K562 (cell line): Measurements from ENCODE around the gene TRIO. TPM values are rescaled to one million over a fixed set of nuclear protein-coding genes. Genes with fewer than 3 reads are reported as not detected.

Source experiments
- ATAC-seq: fragments of 200-7000 bp; cut with Tn5 transposase; 3 replicates; pipeline ENCODE4 v1.9.1; 2020; ENCODE audit warnings: moderate library complexity
- BruUV-seq: library from RNA; stranded (reverse); fragments of 400-500 nt; replicated peaks from 2 replicates; lab custom pipeline; 2021; lab: Mats Ljungman, UMichigan
- CTCF ChIA-PET: fragments of 300-600 bp; formaldehyde crosslinking; extraction: SDS; loops from one replicate; lab custom pipeline; 2021; ENCODE audit warnings: low intra/inter-chr PET ratio; lab: Yijun Ruan, JAX
- POLR2A ChIA-PET: fragments of 300-600, 350-650 bp; sonication (Branson Sonifier 250); formaldehyde crosslinking; extraction: SDS; loops from one replicate; lab custom pipeline; 2021; ENCODE audit warnings: antibody characterized with exemption, inconsistent platforms; lab: Yijun Ruan, JAX
- DNase-seq, 4 experiments: peaks; one replicate each; pipeline versions ENCODE4 v3.0.0 to v3.0.0-alpha.2; 2011 to 2018; ENCODE audit warnings: low spot score in 3 of 4, mixed read lengths in 3 of 4; ENCODE audit errors: extremely low read depth in 1 of 4
- FAIRE-seq: peaks from 2 replicates; lab custom pipeline; 2011; peaks lifted over from hg19 to GRCh38; lab: Jason Lieb, UNC
- H2AFZ ChIP-seq: 2 replicates; pipeline ENCODE4 v1.6.0; 2011; ENCODE audit warnings: low read depth, low read length, control low read depth, inconsistent platforms
- H3K27ac ChIP-seq: fragments of 200-600 bp; 3 replicates; pipeline ENCODE4 v1.8.0; 2011; ENCODE audit warnings: low read depth, mild to moderate bottlenecking, control low read depth, inconsistent platforms, low read length, moderate library complexity, mixed read lengths; ENCODE audit errors: extremely low read depth
- H3K27me3 ChIP-seq, 2 experiments: fragments of 300-600 bp in 1 of 2; 2 replicates in 1 of 2; 3 replicates in 1 of 2; pipeline versions ENCODE4 v1.6.0 to v1.8.0; 2011; ENCODE audit warnings: inconsistent platforms in 2 of 2, low read length in 2 of 2, mild to moderate bottlenecking in 1 of 2, mixed read lengths in 1 of 2, moderate library complexity in 1 of 2; ENCODE audit not compliant: control insufficient read depth in 2 of 2, insufficient read depth in 2 of 2
- H3K36me3 ChIP-seq: fragments of 300-600 bp; 3 replicates; pipeline ENCODE4 v1.8.0; 2011; ENCODE audit warnings: mild to moderate bottlenecking, low read length, inconsistent platforms; ENCODE audit not compliant: control insufficient read depth, insufficient read depth
- H3K4me1 ChIP-seq, 2 experiments: fragments of 200-600 bp in 1 of 2; replicated peaks in 1 of 2; 2 replicates in 1 of 2; 3 replicates in 1 of 2; pipeline versions ENCODE4 v1.5.1 to v1.8.0; 2011; ENCODE audit warnings: inconsistent platforms in 2 of 2, low read length in 2 of 2, mild to moderate bottlenecking in 1 of 2, mixed read lengths in 1 of 2, moderate library complexity in 1 of 2; ENCODE audit not compliant: control insufficient read depth in 2 of 2, insufficient read depth in 2 of 2
- H3K4me2 ChIP-seq: 2 replicates; pipeline ENCODE4 v1.6.1; 2011; ENCODE audit warnings: low read length, control low read depth, inconsistent platforms, mixed read lengths; ENCODE audit not compliant: insufficient read depth
- H3K4me3 ChIP-seq: fragments of 200-600 bp; sonication (generic), shearing (Covaris generic); 2 replicates; pipeline ENCODE4 v1.5.1; 2016; ENCODE audit warnings: control low read depth, inconsistent platforms
- H3K79me2 ChIP-seq: fragments of 200-600 bp; 3 replicates; pipeline ENCODE4 v1.8.0; 2011; ENCODE audit warnings: low read length, inconsistent platforms; ENCODE audit not compliant: control insufficient read depth, insufficient read depth
- H3K9ac ChIP-seq, 2 experiments: 2 replicates each; pipeline versions ENCODE4 v1.6.0 to v1.6.1; 2011; ENCODE audit warnings: low read depth in 2 of 2, low read length in 2 of 2, control low read depth in 1 of 2, inconsistent platforms in 1 of 2, mild to moderate bottlenecking in 1 of 2, mixed read lengths in 1 of 2; ENCODE audit not compliant: insufficient read depth in 1 of 2
- H3K9me1 ChIP-seq: one replicate; pipeline ENCODE4 v1.6.0; 2011; ENCODE audit warnings: inconsistent platforms, mild to moderate bottlenecking, low read length, moderate library complexity; ENCODE audit not compliant: control insufficient read depth, insufficient read depth
- H3K9me3 ChIP-seq: replicated peaks from 2 replicates; pipeline ENCODE4 v1.5.1; 2011; ENCODE audit warnings: low read depth, low read length, inconsistent platforms; ENCODE audit not compliant: control insufficient read depth, insufficient read depth
- H4K20me1 ChIP-seq: replicated peaks from 2 replicates; pipeline ENCODE4 v1.6.1; 2011; ENCODE audit warnings: low read length, inconsistent platforms, mixed read lengths; ENCODE audit not compliant: control insufficient read depth, insufficient read depth
- ARID3A ChIP-seq: IDR thresholded peaks from 2 replicates; pipeline ENCODE4 v1.6.1; 2012; ENCODE audit warnings: low read depth, low read length, improper control_type of control experiment, borderline replicate concordance
- ARNT ChIP-seq, 2 experiments: fragments of 450-650 bp; IDR thresholded peaks; 2 replicates each; pipeline ENCODE4 v1.6.1; 2016; ENCODE audit warnings: mild to moderate bottlenecking in 1 of 2
- FOXJ2 ChIP-seq: fragments of 200-800 bp; sonication (Bioruptor generic); IDR thresholded peaks from 2 replicates; pipeline ENCODE4 v1.6.1; 2016; ENCODE audit warnings: missing genetic modification characterization, missing compliant biosample characterization
- HNRNPL ChIP-seq: fragments of 200-400 bp; formaldehyde crosslinking; IDR thresholded peaks from 2 replicates; pipeline ENCODE4 v1.6.1; 2017; ENCODE audit warnings: low read depth, mild to moderate bottlenecking, low read length
- KLF10 ChIP-seq: fragments of 250-450 bp; sonication (Bioruptor Pico); IDR thresholded peaks from 2 replicates; pipeline ENCODE4 v1.6.1; 2021; ENCODE audit warnings: matching md5 sums
- NRF1 ChIP-seq, 2 experiments: fragments of 450-650 bp; IDR thresholded peaks in 1 of 2; conservative IDR thresholded peaks in 1 of 2; 2 replicates each; pipeline ENCODE4 v1.6.1; 2014; ENCODE audit warnings: mild to moderate bottlenecking in 2 of 2
- STAG1 ChIP-seq: sonication (generic); formaldehyde crosslinking; IDR thresholded peaks from 2 replicates; pipeline ENCODE4 v1.5.0; 2020; ENCODE audit warnings: missing genetic modification reagents, borderline replicate concordance
- THAP12 ChIP-seq: fragments of 250-450 bp; sonication (Bioruptor Pico); IDR thresholded peaks from 2 replicates; pipeline ENCODE4 v1.9.0; 2021; ENCODE audit warnings: mild to moderate bottlenecking, inconsistent platforms
- ZNF197 ChIP-seq: fragments of 200-800 bp; sonication (Bioruptor generic); IDR thresholded peaks from 2 replicates; pipeline ENCODE4 v1.6.1; 2016; ENCODE audit warnings: low read depth, missing genetic modification characterization, missing compliant biosample characterization
- ZNF41 ChIP-seq: fragments of 250-450 bp; sonication (Bioruptor Pico); conservative IDR thresholded peaks from 2 replicates; pipeline ENCODE4 v1.4.0; 2020; ENCODE audit warnings: mild to moderate bottlenecking
- WGBS: fragments of 100-300 bp; shearing (Covaris generic); methylation state at CpG from one replicate; pipeline ENCODE4 v1.1.6; 2016; ENCODE audit warnings: low coverage, mixed read lengths; ENCODE audit not compliant: insufficient coverage; ENCODE audit errors: missing lambda C conversion rate; 5-methylcytosine and 5-hydroxymethylcytosine counted together
- in situ Hi-C: fragments of 300-500 bp; cut with MboI; formaldehyde crosslinking; loops from 4 replicates; pipeline ENCODE4 v1.15.0; 2018; ENCODE audit warnings: inconsistent platforms, mixed read lengths
- intact Hi-C: fragments of 100-400 bp; cut with micrococcal nuclease; formaldehyde crosslinking; loops from 2 replicates; pipeline ENCODE4 v1.14.2; 2022
- polyA plus RNA-seq, 8 experiments: library from polyadenylated mRNA; depleted of rRNA in 4 of 8; stranded (reverse) in 5 of 8; unstranded in 3 of 8; fragments of >200 nt; fragmentation: Nextera tagmentation in 2 of 8; fragmentation: Illumina TruSeq in 1 of 8; extraction: Ambion mirVana in 2 of 8; extraction: Trizol in 1 of 8; gene quantifications; 2 replicates each; pipeline versions ENCODE4 v1.2.1 to v1.2.3, GENCODE V29; 2011 to 2014; ENCODE audit warnings: inconsistent platforms in 1 of 8, missing spikeins in 1 of 8
- total RNA-seq, 7 experiments: library from RNA; depleted of rRNA in 6 of 7; stranded (reverse); fragments of >200 nt in 6 of 7; fragmentation: Illumina TruSeq in 2 of 7; extraction: Trizol in 2 of 7; gene quantifications; 2 replicates each; pipeline versions ENCODE4 v1.2.1 to v1.2.3, GENCODE V29; 2011 to 2021; ENCODE audit warnings: low replicate concordance in 1 of 7
- TF ChIP-seq, protein P1 (sequence below), 2 experiments: fragments of 200-800 bp in 1 of 2; sonication (Bioruptor generic) in 1 of 2; sonication (generic) in 1 of 2; formaldehyde crosslinking in 1 of 2; IDR thresholded peaks in 1 of 2; conservative IDR thresholded peaks in 1 of 2; 2 replicates each; pipeline versions ENCODE4 v1.5.0 to v1.6.1; 2016 to 2020; ENCODE audit warnings: missing compliant biosample characterization in 1 of 2, missing genetic modification characterization in 1 of 2, missing genetic modification reagents in 1 of 2

The TRIO gene
- total and polyA plus RNA-seq, 9 of the 15 experiments (the other 6 are each of a cell fraction or from before 2014, with no cell fraction given), result 0.24 to 5.0 (median 1.1) TPM

DNA sequence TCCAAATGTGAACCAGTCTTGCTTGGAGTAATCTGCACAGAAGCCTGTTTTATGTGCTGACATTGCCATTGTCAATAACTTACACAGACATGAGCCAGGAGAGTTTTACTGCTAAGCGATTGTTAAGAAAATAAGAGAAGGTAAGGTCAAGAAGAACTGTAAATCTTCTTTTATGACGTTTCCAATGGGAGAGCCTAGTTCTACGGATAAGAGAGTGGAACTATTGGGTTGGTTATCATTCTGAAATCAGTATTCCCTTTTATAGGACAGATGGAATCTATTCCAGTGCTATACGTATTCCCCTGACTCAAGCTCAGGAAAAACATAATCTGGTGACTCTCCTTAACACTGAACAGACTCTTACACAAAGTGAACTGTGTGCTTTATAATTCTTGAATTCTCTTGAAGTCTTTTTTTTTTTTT, 300.5 kb downstream of the TRIO start:
- no TSS peak for BruUV-seq
- no peaks in the 10 kb centered on the region for H3K4me1 ChIP-seq
- intact Hi-C loops, result no loop called here
- TF ChIP-seq HNRNPL, result no peak
- TF ChIP-seq ZNF41, result no peak
- TF ChIP-seq KLF10 (CRISPR knock-in tag), result no peak
- no peak for TF ChIP-seq THAP12
- TF ChIP-seq ARID3A, result no peak
- TF ChIP-seq, protein P1, sequence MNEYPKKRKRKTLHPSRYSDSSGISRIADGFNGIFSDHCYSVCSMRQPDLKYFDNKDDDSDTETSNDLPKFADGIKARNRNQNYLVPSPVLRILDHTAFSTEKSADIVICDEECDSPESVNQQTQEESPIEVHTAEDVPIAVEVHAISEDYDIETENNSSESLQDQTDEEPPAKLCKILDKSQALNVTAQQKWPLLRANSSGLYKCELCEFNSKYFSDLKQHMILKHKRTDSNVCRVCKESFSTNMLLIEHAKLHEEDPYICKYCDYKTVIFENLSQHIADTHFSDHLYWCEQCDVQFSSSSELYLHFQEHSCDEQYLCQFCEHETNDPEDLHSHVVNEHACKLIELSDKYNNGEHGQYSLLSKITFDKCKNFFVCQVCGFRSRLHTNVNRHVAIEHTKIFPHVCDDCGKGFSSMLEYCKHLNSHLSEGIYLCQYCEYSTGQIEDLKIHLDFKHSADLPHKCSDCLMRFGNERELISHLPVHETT (CRISPR knock-in tag; conservative IDR thresholded peaks at IDR 0.05 in 1 of 2, IDR thresholded peaks at IDR 0.05 in 1 of 2), result no peak
- TF ChIP-seq STAG1 (CRISPR knock-in tag), result no peak
- TF ChIP-seq ZNF197, result no peak
- TF ChIP-seq NRF1 (conservative IDR thresholded peaks at IDR 0.05 in 1 of 2, IDR thresholded peaks at IDR 0.05 in 1 of 2), result no peak
- TF ChIP-seq FOXJ2 (tag), result no peak
- TF ChIP-seq ARNT (IDR thresholded peaks at IDR 0.05), result no peak
- TF ChIP-seq, all 486 proteins: peak for 0
- peaks cover 42 to 51% of the 10 kb centered on the region in 2 experiments for H3K27me3 ChIP-seq
- ChIA-PET CTCF (no interaction called here), POLR2A (no interaction called here)
- H3K4me2 ChIP-seq, result no peak overlapping the region
- no peaks in the 10 kb centered on the region for H4K20me1 ChIP-seq
- no peaks in the 10 kb centered on the region for H3K9me1 ChIP-seq
- no peak overlapping the region for H2AFZ ChIP-seq
- no peak overlapping the region for H3K27ac ChIP-seq
- FAIRE-seq, result no peak
- DNase-seq, result no peak
- H3K36me3 ChIP-seq, result no peaks in the 10 kb centered on the region
- H3K9me3 ChIP-seq, result no peaks in the 10 kb centered on the region
- no peak overlapping the region for H3K4me3 ChIP-seq
- no peaks in the 10 kb centered on the region for H3K79me2 ChIP-seq
- ATAC-seq, result no peak
- 1% methylated on average over 4 of the region's 4 CpGs for WGBS
- in situ Hi-C loops, result no loop called here
- H3K9ac ChIP-seq, result no peak overlapping the region
